GM13976 (cell line): Measurements from ENCODE around the gene KCNA5.

Source experiments
- DNase-seq: peaks from one replicate; pipeline ENCODE4 v3.0.0; 2012; ENCODE audit warnings: low spot score
- CTCF ChIP-seq: IDR thresholded peaks from 2 replicates; pipeline ENCODE4 v1.5.1; 2012; ENCODE audit warnings: borderline replicate concordance, mild to moderate bottlenecking; ENCODE audit not compliant: insufficient read depth; ENCODE audit errors: extremely low read depth, missing control alignments, control extremely low read depth
- in situ Hi-C: fragments of 300-500 bp; cut with MboI; formaldehyde crosslinking; loops from one replicate; pipeline ENCODE4 v1.12.0; 2022; ENCODE audit warnings: low sequenced_read_pairs, mixed read lengths, inconsistent platforms; ENCODE audit not compliant: unreplicated experiment

Gene KCNA5

GRCh38 chr12:5003025-5003666 is 40.5 kb upstream of the KCNA5 start:
- in situ Hi-C loops = no loop called here
- TF ChIP-seq CTCF = peak; percentile 90
- peak; percentile 72 for DNase-seq

- DNase-seq = no peak
- in situ Hi-C loops = loop anchor here (5.0 kb wide), 1 partner anchor 151 kb away; no protein-coding TSS in a partner anchor
- TF ChIP-seq CTCF = no peak
Observed at GRCh38 chr12:5008661-5009060, 35.0 kb upstream of the KCNA5 start.

GRCh38 chr12:5010151-5010550 is 33.5 kb upstream of the KCNA5 start:
- in situ Hi-C loops = no loop called here

GRCh38 chr12:5012337-5012736 is 31.3 kb upstream of the KCNA5 start:
- DNase-seq = no peak
- in situ Hi-C loops = no loop called here
- no peak for TF ChIP-seq CTCF

More at GRCh38 chr12:5010151-5010550, 33.5 kb upstream of the KCNA5 start:
- DNase-seq = no peak
- no peak for TF ChIP-seq CTCF

GRCh38 chr12:5013266-5013730 is 30.4 kb upstream of the KCNA5 start:
- in situ Hi-C loops = no loop called here
- no peak for TF ChIP-seq CTCF
- DNase-seq = no peak

GRCh38 chr12:5014269-5014668 is 29.4 kb upstream of the KCNA5 start:
- TF ChIP-seq CTCF = no peak
- no peak for DNase-seq
- in situ Hi-C loops = no loop called here
